ENCODE measurements around the gene PHF13. TPM values are rescaled to one million over a fixed set of nuclear protein-coding genes. Genes with fewer than 3 reads are reported as not detected.

Gene PHF13
- total RNA-seq, 1 experiment from 2014 or later: 5.7 TPM

DNA sequence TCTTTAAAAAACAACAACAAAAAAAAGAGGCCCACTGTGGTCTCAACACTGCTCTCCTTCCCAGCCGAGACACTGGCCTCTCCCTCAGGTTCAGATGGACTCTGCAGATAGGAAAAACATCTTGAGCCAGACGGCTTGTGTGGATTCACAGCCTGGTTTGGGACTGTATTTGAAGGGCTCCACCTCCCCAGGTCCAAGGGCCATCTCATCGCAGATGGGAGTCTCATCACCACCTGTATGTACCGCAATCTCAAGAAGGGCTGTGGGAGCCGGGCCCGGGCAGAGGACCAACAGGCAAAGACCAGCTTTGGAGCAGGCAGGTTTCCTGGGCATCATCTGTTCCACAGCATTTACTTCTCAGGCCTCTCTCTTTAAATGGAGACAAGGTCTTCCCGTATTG, 23.5 kb upstream of the PHF13 start:
- Histone ChIP-seq H3K27ac (ENCODE audit: low read length) (no peak overlapping the region), H4K20me1 (ENCODE audit: insufficient read depth, low read depth, low read length) (peaks cover 11% of the 10 kb centered on the region; the same call in 1 of the 2 replicates), H3K9ac (ENCODE audit: low read length) (no peak overlapping the region), H3K79me2 (ENCODE audit: low read length) (no peaks in the 10 kb centered on the region), H3K9me3 (ENCODE audit: low read length) (no peaks in the 10 kb centered on the region), H2AFZ (ENCODE audit: low read length) (no peak overlapping the region), H3K4me3 (ENCODE audit: low read length) (no peak overlapping the region), H3K4me1 (ENCODE audit: low read length) (peaks cover 15% of the 10 kb centered on the region), H3K9me2 (replicated peaks; ENCODE audit: insufficient read depth, low read length) (no peaks in the 10 kb centered on the region), H3K36me3 (ENCODE audit: insufficient read depth, low read length) (peaks cover 16% of the 10 kb centered on the region), H3K4me2 (ENCODE audit: low read depth, low read length, poor library complexity, severe bottlenecking) (no peak overlapping the region), H3K27me3 (ENCODE audit: low read length) (no peaks in the 10 kb centered on the region)
- no peak for DNase-seq

DNA sequence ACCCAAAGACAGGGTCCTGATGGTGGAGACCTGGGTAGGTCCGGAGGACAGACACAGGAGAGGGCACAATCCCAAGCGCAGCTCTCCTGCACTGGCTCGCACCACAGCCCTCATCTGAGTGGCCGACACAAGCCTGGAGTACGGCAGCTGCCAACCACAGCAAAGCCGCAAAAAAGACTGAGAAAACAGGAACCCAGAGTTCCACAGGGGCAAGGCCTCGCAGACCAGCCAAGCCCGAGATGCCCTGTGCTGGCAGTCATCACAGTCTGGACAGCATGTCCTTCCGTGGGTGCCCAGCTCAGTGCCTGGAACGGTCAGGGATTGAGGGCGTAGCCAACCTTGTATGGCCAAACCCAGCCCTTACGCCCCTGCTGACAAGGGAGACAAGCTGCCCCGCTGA, 22.3 kb upstream of the PHF13 start:
- Histone ChIP-seq H3K27ac (ENCODE audit: low read length) (no peak overlapping the region), H3K9ac (ENCODE audit: low read length) (no peak overlapping the region), H3K9me3 (ENCODE audit: low read length) (no peaks in the 10 kb centered on the region), H2AFZ (ENCODE audit: low read length) (no peak overlapping the region), H3K4me3 (ENCODE audit: low read length) (no peak overlapping the region), H3K9me2 (replicated peaks; ENCODE audit: insufficient read depth, low read length) (no peaks in the 10 kb centered on the region), H4K20me1 (ENCODE audit: insufficient read depth, low read depth, low read length) (peaks cover 14% of the 10 kb centered on the region; the same call in 1 of the 2 replicates), H3K4me1 (ENCODE audit: low read length) (peaks cover 15% of the 10 kb centered on the region), H3K4me2 (ENCODE audit: low read depth, low read length, poor library complexity, severe bottlenecking) (no peak overlapping the region), H3K36me3 (ENCODE audit: insufficient read depth, low read length) (peaks cover 16% of the 10 kb centered on the region), H3K27me3 (ENCODE audit: low read length) (no peaks in the 10 kb centered on the region), H3K79me2 (ENCODE audit: low read length) (no peaks in the 10 kb centered on the region)
- DNase-seq: no peak

DNA sequence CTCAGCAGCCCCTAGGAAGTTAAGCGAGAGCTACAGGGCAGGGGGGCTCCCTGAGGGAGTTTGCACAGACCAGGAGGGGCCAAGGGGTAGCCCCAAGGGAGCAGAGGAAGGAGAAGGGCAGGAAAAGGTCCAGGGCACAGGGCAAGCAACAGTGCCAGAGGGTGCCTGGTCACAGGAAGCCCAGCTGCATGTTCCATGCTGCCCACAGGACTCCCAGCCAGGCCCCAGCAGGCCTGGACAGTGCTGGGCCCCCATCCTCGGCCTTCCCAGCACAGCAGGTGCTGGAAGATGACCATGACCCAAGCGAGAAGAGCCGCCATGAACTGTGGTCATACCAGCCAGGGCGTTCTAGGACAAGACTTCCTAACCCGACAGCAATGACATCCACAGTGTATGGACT, 21.9 kb upstream of the PHF13 start:
- H3K4me1 ChIP-seq (ENCODE audit: low read length): peaks cover 13% of the 10 kb centered on the region
- H3K27me3 ChIP-seq (ENCODE audit: low read length): no peaks in the 10 kb centered on the region
- no peak overlapping the region for H2AFZ ChIP-seq (ENCODE audit: low read length)
- H3K9me3 ChIP-seq (ENCODE audit: low read length): no peaks in the 10 kb centered on the region
- peaks cover 16% of the 10 kb centered on the region for H3K36me3 ChIP-seq (ENCODE audit: insufficient read depth, low read length)
- H3K4me2 ChIP-seq (ENCODE audit: low read depth, low read length, poor library complexity, severe bottlenecking): no peak overlapping the region
- H3K79me2 ChIP-seq (ENCODE audit: low read length): no peaks in the 10 kb centered on the region
- no peak overlapping the region for H3K27ac ChIP-seq (ENCODE audit: low read length)
- no peak overlapping the region for H3K9ac ChIP-seq (ENCODE audit: low read length)
- H4K20me1 ChIP-seq (ENCODE audit: insufficient read depth, low read depth, low read length): peaks cover 14% of the 10 kb centered on the region; the same call in 1 of the 2 replicates
- H3K9me2 ChIP-seq (replicated peaks; ENCODE audit: insufficient read depth, low read length): no peaks in the 10 kb centered on the region
- no peak overlapping the region for H3K4me3 ChIP-seq (ENCODE audit: low read length)
- no peak for DNase-seq

DNA sequence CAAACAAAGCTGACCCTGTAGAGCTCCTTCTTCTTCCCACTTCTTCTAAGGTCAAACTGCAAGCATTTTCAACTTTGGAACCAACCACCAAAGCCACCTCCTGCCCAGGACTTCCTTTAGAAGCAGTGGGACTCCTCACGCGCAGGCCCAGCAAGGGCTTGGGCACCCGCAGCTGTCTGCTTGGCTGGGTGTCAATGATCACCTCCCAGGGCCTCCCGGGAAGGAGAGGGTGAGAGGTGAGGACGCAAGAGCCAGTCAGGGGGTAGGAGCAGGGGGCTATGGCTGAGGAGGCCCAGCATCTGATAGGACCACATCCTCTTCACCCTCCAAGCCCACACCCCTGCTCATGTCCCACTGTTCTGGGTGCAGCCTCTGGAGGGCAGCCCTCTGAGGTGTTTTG, 21.1 kb upstream of the PHF13 start:
- no peak for DNase-seq
- no peak overlapping the region for H3K4me2 ChIP-seq (ENCODE audit: low read depth, low read length, poor library complexity, severe bottlenecking)
- peaks cover 14% of the 10 kb centered on the region; the same call in 1 of the 2 replicates for H4K20me1 ChIP-seq (ENCODE audit: insufficient read depth, low read depth, low read length)
- H3K4me3 ChIP-seq (ENCODE audit: low read length): no peak overlapping the region
- no peaks in the 10 kb centered on the region for H3K9me2 ChIP-seq (replicated peaks; ENCODE audit: insufficient read depth, low read length)
- H3K4me1 ChIP-seq (ENCODE audit: low read length): peaks cover 5% of the 10 kb centered on the region
- H3K27ac ChIP-seq (ENCODE audit: low read length): no peak overlapping the region
- peaks cover 16% of the 10 kb centered on the region for H3K36me3 ChIP-seq (ENCODE audit: insufficient read depth, low read length)
- no peaks in the 10 kb centered on the region for H3K79me2 ChIP-seq (ENCODE audit: low read length)
- no peaks in the 10 kb centered on the region for H3K9me3 ChIP-seq (ENCODE audit: low read length)
- H3K27me3 ChIP-seq (ENCODE audit: low read length): no peaks in the 10 kb centered on the region
- no peak overlapping the region for H2AFZ ChIP-seq (ENCODE audit: low read length)
- H3K9ac ChIP-seq (ENCODE audit: low read length): no peak overlapping the region

DNA sequence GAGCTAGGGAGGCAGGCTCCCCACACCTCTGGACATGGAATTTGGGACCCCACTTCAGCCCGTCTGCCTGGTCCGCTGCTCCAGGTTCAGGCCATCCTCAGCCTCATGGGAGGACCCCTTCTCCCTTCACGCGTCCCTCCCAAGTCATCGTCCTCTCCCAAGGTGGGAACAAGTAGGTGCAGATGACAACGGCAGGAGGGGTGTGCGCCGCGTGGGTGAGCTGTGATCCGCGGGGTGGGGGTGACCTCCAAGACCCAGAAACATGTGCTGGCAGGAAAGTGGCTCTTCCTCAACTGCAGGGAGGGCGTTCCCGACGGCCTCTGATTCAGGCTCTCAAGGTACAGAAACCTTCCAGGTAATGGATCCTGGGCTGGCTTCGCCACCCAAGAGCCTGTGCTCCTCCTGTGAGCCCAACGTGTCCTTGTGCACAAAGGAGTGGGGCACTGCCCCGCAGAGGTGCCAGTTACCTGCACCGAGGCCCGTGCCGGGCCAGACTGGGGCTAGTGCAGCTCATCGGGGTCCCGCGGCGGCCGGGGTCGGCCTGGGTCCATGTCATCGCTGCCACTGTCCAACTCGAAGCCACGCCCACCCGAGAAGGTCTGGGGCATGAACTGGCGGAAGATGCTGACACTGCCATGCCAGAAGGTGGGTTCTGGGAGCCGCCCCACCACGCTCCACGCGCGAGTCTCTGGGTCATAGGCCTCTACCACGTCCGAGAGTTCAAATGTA, 20.5 kb upstream of the PHF13 start:
- H3K27me3 ChIP-seq (ENCODE audit: low read length): no peaks in the 10 kb centered on the region

DNA sequence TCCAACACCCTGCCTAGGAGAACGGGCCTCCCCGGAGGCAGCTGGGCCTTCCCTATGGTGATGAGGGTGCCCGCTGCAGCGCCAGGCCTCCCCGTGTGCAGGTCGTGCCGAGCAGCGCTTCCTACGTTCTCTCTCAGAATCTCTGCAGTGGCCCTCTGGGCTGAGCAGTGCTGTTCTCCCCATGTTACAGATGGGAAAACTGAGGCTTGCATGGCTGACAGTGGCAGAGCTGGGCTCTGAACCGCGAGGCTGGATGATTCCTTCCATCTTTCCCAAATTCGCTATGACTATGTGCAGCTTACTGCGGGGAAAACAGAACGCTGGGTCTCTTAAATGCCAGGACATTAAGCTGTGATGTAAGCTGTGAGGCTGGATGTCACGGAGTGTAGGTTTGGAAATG, 19.7 kb upstream of the PHF13 start:
- no peak overlapping the region for H3K27ac ChIP-seq (ENCODE audit: low read length)
- H2AFZ ChIP-seq (ENCODE audit: low read length): no peak overlapping the region
- H3K4me1 ChIP-seq (ENCODE audit: low read length): no peaks in the 10 kb centered on the region
- H3K27me3 ChIP-seq (ENCODE audit: low read length): no peaks in the 10 kb centered on the region
- no peak overlapping the region for H3K4me2 ChIP-seq (ENCODE audit: low read depth, low read length, poor library complexity, severe bottlenecking)
- H3K9me2 ChIP-seq (replicated peaks; ENCODE audit: insufficient read depth, low read length): no peaks in the 10 kb centered on the region
- H3K9ac ChIP-seq (ENCODE audit: low read length): no peak overlapping the region
- DNase-seq: no peak
- 0 out of 2 replicates have a peak, but pooled peaks cover under 1% of the 10 kb centered on the region for H3K79me2 ChIP-seq (ENCODE audit: low read length)
- 0 out of 2 replicates have a peak, but pooled peaks cover 9% of the 10 kb centered on the region for H4K20me1 ChIP-seq (ENCODE audit: insufficient read depth, low read depth, low read length)
- no peaks in the 10 kb centered on the region for H3K9me3 ChIP-seq (ENCODE audit: low read length)
- no peak overlapping the region for H3K4me3 ChIP-seq (ENCODE audit: low read length)
- peaks cover 15% of the 10 kb centered on the region for H3K36me3 ChIP-seq (ENCODE audit: insufficient read depth, low read length)

More for the DNA sequence above, 20.5 kb upstream of the PHF13 start:
- Histone ChIP-seq H3K9ac (ENCODE audit: low read length) (no peak overlapping the region), H3K36me3 (ENCODE audit: insufficient read depth, low read length) (peaks cover 16% of the 10 kb centered on the region), H3K27ac (ENCODE audit: low read length) (no peak overlapping the region), H3K4me2 (ENCODE audit: low read depth, low read length, poor library complexity, severe bottlenecking) (no peak overlapping the region), H3K9me3 (ENCODE audit: low read length) (no peaks in the 10 kb centered on the region), H2AFZ (ENCODE audit: low read length) (no peak overlapping the region), H4K20me1 (ENCODE audit: insufficient read depth, low read depth, low read length) (0 out of 2 replicates have a peak, but pooled peaks cover 9% of the 10 kb centered on the region), H3K79me2 (ENCODE audit: low read length) (no peaks in the 10 kb centered on the region), H3K4me3 (ENCODE audit: low read length) (no peak overlapping the region), H3K4me1 (ENCODE audit: low read length) (no peaks in the 10 kb centered on the region), H3K9me2 (replicated peaks; ENCODE audit: insufficient read depth, low read length) (no peaks in the 10 kb centered on the region)
- no peak for DNase-seq

DNA sequence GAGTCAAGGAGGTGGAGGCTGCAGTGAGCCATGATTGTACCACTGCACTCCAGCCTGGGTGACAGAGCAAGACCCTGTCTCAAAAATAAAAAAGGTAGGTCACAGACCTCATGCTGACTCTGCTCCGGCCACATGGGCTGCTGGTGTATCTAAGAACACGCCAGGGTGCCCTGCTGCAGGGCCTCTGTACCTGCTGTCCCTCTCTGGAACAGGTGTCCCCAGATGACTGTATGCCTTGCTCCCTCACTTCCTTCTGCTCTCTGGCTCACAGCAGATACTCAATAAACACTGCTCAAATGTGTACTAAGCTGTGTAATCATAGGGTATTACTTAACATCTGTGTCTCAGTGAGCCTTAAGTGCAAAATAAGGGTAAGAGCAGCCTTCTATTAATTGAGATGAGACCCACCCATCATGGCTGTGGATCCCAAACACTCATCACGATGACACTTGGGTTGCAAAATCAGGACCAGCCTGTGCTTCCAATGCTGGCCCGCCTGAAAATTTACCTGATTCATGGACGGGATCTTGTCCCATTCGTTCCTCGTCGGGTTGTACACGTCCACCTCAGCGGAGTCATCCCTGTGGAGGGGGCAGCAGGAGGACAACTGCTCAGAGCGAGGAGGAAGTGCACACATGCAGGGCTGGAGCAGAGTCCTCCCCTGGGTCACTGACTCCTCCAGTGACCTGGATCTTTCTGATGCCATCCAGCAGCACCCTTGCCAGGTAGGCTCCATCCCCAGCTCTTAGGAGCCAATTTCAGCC, 18.4 kb upstream of the PHF13 start:
- H3K9me3 ChIP-seq (ENCODE audit: low read length): no peaks in the 10 kb centered on the region
- no peak overlapping the region for H3K9ac ChIP-seq (ENCODE audit: low read length)
- peaks cover 10% of the 10 kb centered on the region; the same call in 1 of the 2 replicates for H3K36me3 ChIP-seq (ENCODE audit: insufficient read depth, low read length)
- no peaks in the 10 kb centered on the region for H3K9me2 ChIP-seq (replicated peaks; ENCODE audit: insufficient read depth, low read length)
- no peak overlapping the region for H3K4me2 ChIP-seq (ENCODE audit: low read depth, low read length, poor library complexity, severe bottlenecking)
- H3K27me3 ChIP-seq (ENCODE audit: low read length): no peaks in the 10 kb centered on the region
- no peak overlapping the region for H2AFZ ChIP-seq (ENCODE audit: low read length)
- H3K4me1 ChIP-seq (ENCODE audit: low read length): peaks cover 5% of the 10 kb centered on the region
- peaks cover 12% of the 10 kb centered on the region for H3K79me2 ChIP-seq (ENCODE audit: low read length)
- 0 out of 2 replicates have a peak, but pooled peaks cover 5% of the 10 kb centered on the region for H4K20me1 ChIP-seq (ENCODE audit: insufficient read depth, low read depth, low read length)
- no peak overlapping the region for H3K4me3 ChIP-seq (ENCODE audit: low read length)
- no peak overlapping the region for H3K27ac ChIP-seq (ENCODE audit: low read length)
- no peak for DNase-seq

DNA sequence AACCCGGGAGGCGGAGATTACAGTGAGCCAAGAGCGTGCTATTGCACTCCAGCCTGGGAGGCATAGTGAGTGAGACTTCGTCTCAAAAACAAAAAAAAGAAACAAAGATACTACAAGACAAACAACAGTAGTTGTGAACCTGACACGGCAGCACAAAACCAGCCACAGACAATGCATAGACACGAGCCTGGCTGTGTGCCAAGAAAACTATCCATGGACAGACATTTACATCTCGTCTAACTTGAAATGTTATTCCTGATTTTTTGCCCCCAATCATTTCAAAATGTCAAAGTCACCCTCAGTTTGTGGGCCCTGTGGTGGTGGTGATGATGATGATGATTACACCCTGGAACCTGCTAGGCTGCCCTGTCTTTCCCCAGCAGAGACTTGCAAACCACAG, 17.2 kb upstream of the PHF13 start:
- Histone ChIP-seq H3K9ac (ENCODE audit: low read length) (no peak overlapping the region), H3K79me2 (ENCODE audit: low read length) (peaks cover 24% of the 10 kb centered on the region), H3K27ac (ENCODE audit: low read length) (no peak overlapping the region), H3K27me3 (ENCODE audit: low read length) (no peaks in the 10 kb centered on the region), H4K20me1 (ENCODE audit: insufficient read depth, low read depth, low read length) (0 out of 2 replicates have a peak, but pooled peaks cover 3% of the 10 kb centered on the region), H3K9me3 (ENCODE audit: low read length) (no peaks in the 10 kb centered on the region), H3K4me1 (ENCODE audit: low read length) (peaks cover 13% of the 10 kb centered on the region), H2AFZ (ENCODE audit: low read length) (no peak overlapping the region), H3K4me3 (ENCODE audit: low read length) (no peak overlapping the region), H3K9me2 (replicated peaks; ENCODE audit: insufficient read depth, low read length) (no peaks in the 10 kb centered on the region), H3K4me2 (ENCODE audit: low read depth, low read length, poor library complexity, severe bottlenecking) (no peak overlapping the region), H3K36me3 (ENCODE audit: insufficient read depth, low read length) (peaks cover 3% of the 10 kb centered on the region; the same call in 1 of the 2 replicates)
- no peak for DNase-seq

All from Karpas-422 (cell line).